ENCODE data around the gene ROR2. TPM values are rescaled to one million over a fixed set of nuclear protein-coding genes. Genes with fewer than 3 reads are reported as not detected.

ROR2 gene
- polyA plus RNA-seq, 3 donors, result not detected

GRCh38 chr9:91899594-91899993 lies 50.4 kb downstream of the ROR2 start:
- H4K20me1 ChIP-seq (ENCODE audit: insufficient read depth, low read length), result no peaks in the 10 kb centered on the region
- intact Hi-C loops (cut with micrococcal nuclease), result no loop called here
- H3K9me3 ChIP-seq (replicated peaks in 1 of 2; ENCODE audit: control insufficient read depth in 1 of 2, insufficient read depth in 1 of 2, low read length in 2 of 2), result no peaks in the 10 kb centered on the region
- H3K9me3 Mint-ChIP-seq, result no peaks in the 10 kb centered on the region
- no peak for TF ChIP-seq CTCF (IDR thresholded peaks at IDR 0.05)
- H3K36me3 ChIP-seq (replicated peaks in 1 of 2; ENCODE audit: control insufficient read depth in 1 of 2, insufficient read depth in 2 of 2, low read length in 2 of 2), result no peaks in the 10 kb centered on the region
- WGBS (ENCODE audit: insufficient coverage), result 88% methylated on average over 5 of the region's 9 CpGs
- DNase-seq, result no peak
- peaks cover 0 to 3% (median 1%) of the 10 kb centered on the region in 3 donors for H3K27me3 Mint-ChIP-seq (ENCODE audit: low read depth in 3 of 3)
- H3K27me3 ChIP-seq (ENCODE audit: control insufficient read depth in 2 of 2, insufficient read depth in 2 of 2, low read length in 2 of 2), result no peaks in the 10 kb centered on the region
- no peaks in the 10 kb centered on the region for H3K4me1 ChIP-seq (ENCODE audit: control insufficient read depth in 1 of 2, insufficient read depth in 2 of 2, low read length in 2 of 2)
- no peak overlapping the region for H3K4me3 Mint-ChIP-seq
- no peak overlapping the region for H3K4me3 ChIP-seq (replicated peaks in 1 of 3; ENCODE audit: low read depth in 2 of 3, low read length in 3 of 3)
- no peak overlapping the region for H3K27ac ChIP-seq (ENCODE audit: low read depth in 1 of 2, low read length in 2 of 2)
- H3K9ac ChIP-seq (ENCODE audit: insufficient read depth, low read length, poor library complexity, severe bottlenecking), result no peak overlapping the region
- peak overlapping the region in 1 of 7 donors; percentile 65 for H3K27ac Mint-ChIP-seq
- H3K36me3 Mint-ChIP-seq, result no peaks in the 10 kb centered on the region
- H3K4me2 ChIP-seq (replicated peaks; ENCODE audit: extremely low read depth, low read length, poor library complexity, severe bottlenecking), result no peak overlapping the region
- no peak overlapping the region for H2AFZ ChIP-seq (ENCODE audit: insufficient read depth, low read depth, low read length, poor library complexity, severe bottlenecking)
- no peaks in the 10 kb centered on the region for H3K79me2 ChIP-seq (ENCODE audit: insufficient read depth, low read length)
- H3K4me1 Mint-ChIP-seq, result peaks cover 32% of the 10 kb centered on the region

GRCh38 chr9:91899219-91899563 lies 50.8 kb downstream of the ROR2 start:
- no peak for DNase-seq
- Histone ChIP-seq H3K9ac (ENCODE audit: insufficient read depth, low read length, poor library complexity, severe bottlenecking) (no peak overlapping the region), H3K79me2 (ENCODE audit: insufficient read depth, low read length) (no peaks in the 10 kb centered on the region), H3K4me2 (replicated peaks; ENCODE audit: extremely low read depth, low read length, poor library complexity, severe bottlenecking) (no peak overlapping the region), H4K20me1 (ENCODE audit: insufficient read depth, low read length) (no peaks in the 10 kb centered on the region), H2AFZ (ENCODE audit: insufficient read depth, low read depth, low read length, poor library complexity, severe bottlenecking) (no peak overlapping the region), H3K4me1 (ENCODE audit: control insufficient read depth in 1 of 2, insufficient read depth in 2 of 2, low read length in 2 of 2) (no peaks in the 10 kb centered on the region), H3K9me3 (replicated peaks in 1 of 2; ENCODE audit: control insufficient read depth in 1 of 2, insufficient read depth in 1 of 2, low read length in 2 of 2) (no peaks in the 10 kb centered on the region), H3K36me3 (replicated peaks in 1 of 2; ENCODE audit: control insufficient read depth in 1 of 2, insufficient read depth in 2 of 2, low read length in 2 of 2) (no peaks in the 10 kb centered on the region), H3K27ac (ENCODE audit: low read depth in 1 of 2, low read length in 2 of 2) (no peak overlapping the region), H3K4me3 (replicated peaks in 1 of 3; ENCODE audit: low read depth in 2 of 3, low read length in 3 of 3) (no peak overlapping the region), H3K27me3 (ENCODE audit: control insufficient read depth in 2 of 2, insufficient read depth in 2 of 2, low read length in 2 of 2) (no peaks in the 10 kb centered on the region)
- H3K4me3 Mint-ChIP-seq, result no peak overlapping the region
- no peak for TF ChIP-seq CTCF (IDR thresholded peaks at IDR 0.05)
- 80% methylated on average over 1 of the region's 2 CpGs for WGBS (ENCODE audit: insufficient coverage)
- peaks cover 31% of the 10 kb centered on the region for H3K4me1 Mint-ChIP-seq
- H3K9me3 Mint-ChIP-seq, result no peaks in the 10 kb centered on the region
- H3K36me3 Mint-ChIP-seq, result no peaks in the 10 kb centered on the region
- H3K27ac Mint-ChIP-seq, result peak overlapping the region in 1 of 7 donors; percentile 51
- intact Hi-C loops (cut with micrococcal nuclease), result no loop called here
- H3K27me3 Mint-ChIP-seq (ENCODE audit: low read depth in 3 of 3), result peaks cover 0 to 3% (median 1%) of the 10 kb centered on the region in 3 donors
